Occipital lobe (tissue), 2 donors: ENCODE results near the gene SOX18. TPM values are rescaled to one million over a fixed set of nuclear protein-coding genes. Genes with fewer than 3 reads are reported as not detected.
"Not testable (repeated sequence)": the region's sequence is repeated elsewhere in the genome, so short reads cannot be mapped to it uniquely, and the experiment has no call there.

Source experiments
- DNase-seq: peaks from one replicate; lab custom pipeline; 2025; lab: John Stamatoyannopoulos, UW
- total RNA-seq: library from RNA; depleted of rRNA; stranded (reverse); fragments of >200 nt; gene quantifications from one replicate; pipeline ENCODE4 v1.2.3, GENCODE V29; 2014

SOX18 gene
- total RNA-seq, 1 donor from 2014 or later, result 0.31 TPM

DNA sequence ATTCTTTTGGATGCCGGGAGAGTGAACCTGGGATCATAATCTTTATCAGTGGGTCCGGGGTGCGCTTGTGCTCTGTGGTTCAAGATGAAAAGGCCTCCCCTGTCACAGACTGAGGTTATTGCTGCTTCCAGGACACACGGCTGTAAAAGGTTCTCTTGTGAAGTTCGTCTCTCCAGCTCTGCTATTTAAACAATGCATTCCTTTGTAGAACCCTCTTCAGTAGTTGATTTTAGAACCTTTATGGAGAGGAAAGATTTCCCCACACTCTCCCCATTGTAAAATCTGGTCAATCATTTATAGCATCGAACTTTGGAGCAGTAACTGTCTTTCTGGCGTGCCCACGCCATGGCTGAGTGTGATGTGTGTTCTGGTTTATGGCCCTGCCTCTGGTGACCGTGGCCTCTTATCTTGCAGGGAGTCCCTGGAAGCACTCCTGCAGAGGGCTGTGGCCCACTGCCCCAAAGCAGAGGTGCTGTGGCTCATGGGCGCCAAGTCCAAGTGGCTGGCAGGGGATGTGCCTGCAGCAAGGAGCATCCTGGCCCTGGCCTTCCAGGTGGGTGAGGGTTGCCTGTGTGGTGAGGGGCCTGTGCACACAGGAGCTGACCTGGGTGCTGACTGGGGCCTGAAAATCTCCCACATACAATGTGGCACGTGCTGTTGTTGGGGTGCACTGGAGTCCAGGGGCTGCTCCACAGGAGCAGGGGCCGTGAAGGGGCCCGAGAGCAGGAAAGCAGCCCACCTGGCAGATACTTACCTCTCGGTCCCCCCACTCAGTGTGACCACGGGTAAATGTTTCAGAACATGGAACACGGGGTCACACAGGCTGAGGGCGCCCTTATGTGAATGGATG lies 25.1 kb downstream of the SOX18 start:
- DNase-seq, result no peak

DNA sequence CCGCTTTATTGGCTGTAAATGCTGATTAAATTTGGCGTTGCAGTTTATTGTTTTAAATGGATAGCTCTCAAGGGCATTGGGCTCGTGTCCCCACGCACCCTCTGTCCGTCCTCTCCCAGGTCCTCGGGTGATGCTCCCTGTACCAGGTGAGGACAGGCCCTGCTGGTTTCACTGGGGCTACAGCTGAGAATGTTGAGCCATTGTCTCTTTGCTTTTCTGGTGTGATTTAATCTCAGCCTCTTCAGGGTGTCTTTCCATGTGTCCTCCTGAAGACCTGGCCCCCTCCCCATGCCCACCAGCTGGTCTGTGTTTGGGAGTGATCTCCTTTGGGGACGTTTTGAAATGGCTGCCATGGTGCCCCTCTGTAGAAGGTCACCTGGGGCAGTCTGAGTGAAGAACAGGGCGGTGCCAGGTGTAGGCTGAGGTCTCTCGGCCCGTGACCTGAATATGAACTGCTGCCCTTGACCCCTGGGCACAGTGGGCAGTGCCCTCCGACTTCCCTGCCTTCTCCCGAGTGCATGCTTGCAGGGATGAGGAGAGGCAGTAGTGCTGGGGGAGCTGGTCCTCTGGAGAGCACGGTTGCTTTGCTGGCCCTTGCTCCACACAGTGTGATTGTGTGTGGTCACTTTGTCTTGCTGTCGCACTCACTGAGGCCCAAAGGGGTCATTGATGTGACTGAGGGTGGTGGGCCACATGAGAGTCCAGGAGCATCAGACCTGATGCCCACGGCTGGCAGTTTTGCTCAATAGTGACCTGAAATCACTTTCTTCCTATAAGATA lies 25.9 kb downstream of the SOX18 start:
- DNase-seq, result no peak

- no peak for DNase-seq
Measured at GRCh38 chr20:64022671-64023360, 26.6 kb downstream of the SOX18 start.

DNA sequence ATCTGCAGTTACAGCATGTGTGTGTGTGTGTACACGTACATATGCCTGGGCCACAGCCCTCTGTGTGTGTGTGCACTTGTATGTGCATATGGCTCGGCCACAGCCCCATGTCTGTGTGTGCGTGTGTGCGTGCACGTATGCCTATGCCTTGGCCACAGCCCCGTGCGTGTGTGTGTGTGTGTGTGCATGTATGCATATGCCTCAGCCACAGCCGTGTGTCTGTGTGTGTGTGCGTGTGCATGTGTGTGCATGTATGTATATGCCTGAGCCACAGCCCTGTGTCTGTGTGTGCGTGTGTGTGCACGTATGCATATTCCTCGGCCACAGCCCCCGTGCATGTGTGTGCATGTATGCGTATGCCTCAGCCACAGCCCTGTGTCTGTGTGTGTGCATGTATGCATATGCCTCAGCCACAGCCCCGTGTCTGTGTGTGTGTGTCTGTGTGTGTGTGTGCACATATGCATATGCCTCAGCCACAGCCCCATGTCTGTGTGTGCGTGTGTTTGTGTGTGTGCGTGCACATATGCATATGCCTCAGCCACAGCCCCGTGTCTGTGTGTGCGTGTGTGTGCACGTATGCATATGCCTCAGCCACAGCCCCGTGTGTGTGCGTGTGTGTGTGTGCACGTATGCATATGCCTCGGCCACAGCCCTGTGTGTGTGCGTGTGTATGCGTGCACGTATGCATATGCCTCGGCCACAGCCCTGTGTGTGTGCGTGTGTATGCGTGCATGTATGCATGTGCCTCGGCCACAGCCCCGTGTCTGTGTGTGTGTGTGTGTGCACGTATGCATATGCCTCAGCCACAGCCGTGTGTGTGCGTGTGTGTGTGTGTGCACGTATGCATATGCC lies 28.1 kb downstream of the SOX18 start:
- DNase-seq, result no peak

- no peak for DNase-seq
Measured at GRCh38 chr20:64015635-64016034, 33.8 kb downstream of the SOX18 start.

GRCh38 chr20:64012385-64013154 lies 36.9 kb downstream of the SOX18 start:
- DNase-seq, result not testable (repeated sequence)

DNA sequence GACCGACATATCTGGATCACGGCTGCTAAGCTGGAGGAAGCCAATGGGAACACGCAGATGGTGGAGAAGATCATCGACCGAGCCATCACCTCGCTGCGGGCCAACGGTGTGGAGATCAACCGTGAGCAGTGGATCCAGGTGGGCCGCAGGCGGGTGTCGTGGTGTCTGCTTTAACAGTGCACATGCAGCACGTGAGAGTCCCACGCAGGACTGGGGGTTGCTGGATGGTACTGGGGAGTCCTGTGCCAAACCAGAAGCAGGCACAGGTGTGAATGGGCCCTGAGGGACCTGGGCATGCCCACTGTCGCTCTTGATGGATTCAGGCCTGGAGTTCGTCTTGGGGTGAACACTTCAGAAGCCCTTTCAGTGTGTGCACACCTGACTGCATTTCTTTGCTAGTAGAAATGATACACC lies 38.1 kb downstream of the SOX18 start:
- no peak for DNase-seq

- DNase-seq, result no peak
Measured at GRCh38 chr20:64010711-64011237, 38.7 kb downstream of the SOX18 start.

DNA sequence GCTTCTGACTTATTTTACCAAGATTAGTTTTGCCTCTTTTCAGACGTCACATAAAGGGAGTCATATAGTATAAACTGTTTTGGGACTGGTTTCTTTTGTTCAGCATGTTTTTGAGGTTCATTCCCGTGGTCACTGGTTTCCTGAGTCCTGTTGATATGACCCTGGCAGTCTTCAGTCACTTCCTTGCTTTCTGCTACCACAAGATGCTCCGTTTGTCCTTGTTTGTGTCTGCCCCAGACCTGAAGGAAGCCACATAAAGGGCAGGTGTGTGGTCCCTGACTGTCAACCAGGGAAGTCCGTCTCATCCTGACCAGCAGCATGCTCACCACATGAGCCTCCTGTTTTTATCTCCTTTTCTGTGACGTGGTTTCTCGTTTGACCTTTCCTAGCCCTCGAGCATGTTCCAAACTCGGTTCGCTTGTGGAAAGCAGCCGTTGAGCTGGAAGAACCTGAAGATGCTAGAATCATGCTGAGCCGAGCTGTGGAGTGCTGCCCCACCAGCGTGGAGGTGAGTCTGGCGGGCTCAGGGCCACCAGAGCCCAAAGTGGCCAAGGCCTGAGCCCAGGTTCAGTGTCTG lies 39.5 kb downstream of the SOX18 start:
- no peak for DNase-seq

- no peak for DNase-seq
Measured at GRCh38 chr20:64006902-64007301, 42.5 kb downstream of the SOX18 start.

GRCh38 chr20:64006490-64006889 lies 42.9 kb downstream of the SOX18 start:
- DNase-seq, result no peak

GRCh38 chr20:64005394-64005793 lies 44.0 kb downstream of the SOX18 start:
- DNase-seq, result no peak

- DNase-seq, result no peak
Measured at GRCh38 chr20:64003960-64004725, 45.3 kb downstream of the SOX18 start.

DNA sequence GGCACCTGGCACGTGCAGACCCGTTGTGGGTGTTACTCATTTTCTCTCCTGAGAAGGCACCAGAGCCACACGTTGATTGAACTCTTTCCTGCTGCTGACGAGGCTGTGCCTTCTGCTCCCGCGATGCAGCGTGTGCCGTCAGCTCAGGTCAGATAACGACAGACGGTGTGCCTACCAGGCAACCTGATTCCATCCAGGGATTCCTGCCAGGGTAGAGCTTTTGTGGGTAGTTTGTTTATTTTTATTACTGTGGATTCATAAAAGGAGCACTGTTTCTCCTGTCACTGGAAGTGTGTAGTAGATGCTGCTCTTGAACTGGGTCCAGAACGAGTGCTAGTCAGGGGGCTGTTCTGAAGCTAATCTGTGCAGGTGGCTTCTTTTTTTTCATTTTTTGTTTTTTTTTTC lies 47.8 kb downstream of the SOX18 start:
- no peak for DNase-seq

GRCh38 chr20:64000906-64001305 lies 48.5 kb downstream of the SOX18 start:
- no peak for DNase-seq
